NCI-H1105 treated with DMSO at 0.1 percent for 48 hours (cell line): ENCODE results near the gene TUBB6.

Experiments
- DNase-seq: peaks from one replicate; lab custom pipeline; 2025; lab: John Stamatoyannopoulos, UW

Gene TUBB6

GRCh38 chr18:12338382-12338781 is 30.3 kb downstream of the TUBB6 start:
- DNase-seq: no peak

GRCh38 chr18:12340945-12341660 is 33.1 kb downstream of the TUBB6 start:
- DNase-seq: no peak

GRCh38 chr18:12342661-12343060 is 34.6 kb downstream of the TUBB6 start:
- DNase-seq: no peak

GRCh38 chr18:12345491-12346239 is 37.6 kb downstream of the TUBB6 start:
- no peak for DNase-seq

- no peak for DNase-seq
Measured at GRCh38 chr18:12346240-12346565, 38.2 kb downstream of the TUBB6 start.

GRCh38 chr18:12347895-12348294 is 39.9 kb downstream of the TUBB6 start:
- no peak for DNase-seq

GRCh38 chr18:12352188-12352587 is 44.1 kb downstream of the TUBB6 start:
- no peak for DNase-seq

GRCh38 chr18:12359515-12359927 is 51.5 kb downstream of the TUBB6 start:
- DNase-seq: no peak

GRCh38 chr18:12361770-12362378 is 53.8 kb downstream of the TUBB6 start:
- DNase-seq: no peak

- no peak for DNase-seq
Measured at GRCh38 chr18:12362473-12363174, 54.6 kb downstream of the TUBB6 start.

- DNase-seq: no peak
Measured at GRCh38 chr18:12366379-12366778, 58.3 kb downstream of the TUBB6 start.

GRCh38 chr18:12366784-12367183 is 58.7 kb downstream of the TUBB6 start:
- DNase-seq: no peak

- no peak for DNase-seq
Measured at GRCh38 chr18:12369211-12369610, 61.2 kb downstream of the TUBB6 start.

- DNase-seq: no peak
Measured at GRCh38 chr18:12371590-12371989, 63.5 kb downstream of the TUBB6 start.

- DNase-seq: no peak
Measured at GRCh38 chr18:12372406-12372805, 64.4 kb downstream of the TUBB6 start.

- no peak for DNase-seq
Measured at GRCh38 chr18:12373116-12373770, 65.2 kb downstream of the TUBB6 start.

- DNase-seq: no peak
Measured at GRCh38 chr18:12373771-12374116, 65.7 kb downstream of the TUBB6 start.

- no peak for DNase-seq
Measured at GRCh38 chr18:12374401-12374800, 66.4 kb downstream of the TUBB6 start.
